Adrenal gland (tissue), 5 donors: ENCODE data around the gene URB2.
"Not testable (repeated sequence)": the region's sequence is repeated elsewhere in the genome, so short reads cannot be mapped to it uniquely, and the experiment has no call there.

Source experiments
- POLR2A ChIP-seq, 2 donors: fragments of 450-650 bp; IDR thresholded peaks; one replicate each; pipeline ENCODE4 v1.6.1; 2017; ENCODE audit warnings: antibody characterized with exemption in 2 of 2, mild to moderate bottlenecking in 2 of 2, moderate library complexity in 1 of 2
- TF ChIP-seq, protein P1 (sequence below), 6 experiments: fragments of 450-650 bp in 4 of 6; fragments of 200-600 bp in 2 of 6; sonication (generic) in 1 of 6; IDR thresholded peaks; 1 replicate in 5 of 6; 2 replicates in 1 of 6; pipeline versions ENCODE4 v1.5.1 to v1.8.0; 2016 to 2021; ENCODE audit warnings: antibody characterized with exemption in 6 of 6, mild to moderate bottlenecking in 2 of 6, moderate library complexity in 1 of 6
- donor health status: DM: no; HTN: no; CAD: no.

- TF ChIP-seq, protein P1, sequence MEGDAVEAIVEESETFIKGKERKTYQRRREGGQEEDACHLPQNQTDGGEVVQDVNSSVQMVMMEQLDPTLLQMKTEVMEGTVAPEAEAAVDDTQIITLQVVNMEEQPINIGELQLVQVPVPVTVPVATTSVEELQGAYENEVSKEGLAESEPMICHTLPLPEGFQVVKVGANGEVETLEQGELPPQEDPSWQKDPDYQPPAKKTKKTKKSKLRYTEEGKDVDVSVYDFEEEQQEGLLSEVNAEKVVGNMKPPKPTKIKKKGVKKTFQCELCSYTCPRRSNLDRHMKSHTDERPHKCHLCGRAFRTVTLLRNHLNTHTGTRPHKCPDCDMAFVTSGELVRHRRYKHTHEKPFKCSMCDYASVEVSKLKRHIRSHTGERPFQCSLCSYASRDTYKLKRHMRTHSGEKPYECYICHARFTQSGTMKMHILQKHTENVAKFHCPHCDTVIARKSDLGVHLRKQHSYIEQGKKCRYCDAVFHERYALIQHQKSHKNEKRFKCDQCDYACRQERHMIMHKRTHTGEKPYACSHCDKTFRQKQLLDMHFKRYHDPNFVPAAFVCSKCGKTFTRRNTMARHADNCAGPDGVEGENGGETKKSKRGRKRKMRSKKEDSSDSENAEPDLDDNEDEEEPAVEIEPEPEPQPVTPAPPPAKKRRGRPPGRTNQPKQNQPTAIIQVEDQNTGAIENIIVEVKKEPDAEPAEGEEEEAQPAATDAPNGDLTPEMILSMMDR (IDR thresholded peaks at IDR 0.05) = not testable (repeated sequence)
- not testable (repeated sequence) for TF ChIP-seq POLR2A (IDR thresholded peaks at IDR 0.05)
These were observed 3.4 kb upstream of the URB2 start for GRCh38 chr1:229622641-229623120.
